ENCODE measurements around the gene LILRB2.
"Not testable (repeated sequence)": the region's sequence is repeated elsewhere in the genome, so short reads cannot be mapped to it uniquely, and the experiment has no call there.

Gene LILRB2

DNA sequence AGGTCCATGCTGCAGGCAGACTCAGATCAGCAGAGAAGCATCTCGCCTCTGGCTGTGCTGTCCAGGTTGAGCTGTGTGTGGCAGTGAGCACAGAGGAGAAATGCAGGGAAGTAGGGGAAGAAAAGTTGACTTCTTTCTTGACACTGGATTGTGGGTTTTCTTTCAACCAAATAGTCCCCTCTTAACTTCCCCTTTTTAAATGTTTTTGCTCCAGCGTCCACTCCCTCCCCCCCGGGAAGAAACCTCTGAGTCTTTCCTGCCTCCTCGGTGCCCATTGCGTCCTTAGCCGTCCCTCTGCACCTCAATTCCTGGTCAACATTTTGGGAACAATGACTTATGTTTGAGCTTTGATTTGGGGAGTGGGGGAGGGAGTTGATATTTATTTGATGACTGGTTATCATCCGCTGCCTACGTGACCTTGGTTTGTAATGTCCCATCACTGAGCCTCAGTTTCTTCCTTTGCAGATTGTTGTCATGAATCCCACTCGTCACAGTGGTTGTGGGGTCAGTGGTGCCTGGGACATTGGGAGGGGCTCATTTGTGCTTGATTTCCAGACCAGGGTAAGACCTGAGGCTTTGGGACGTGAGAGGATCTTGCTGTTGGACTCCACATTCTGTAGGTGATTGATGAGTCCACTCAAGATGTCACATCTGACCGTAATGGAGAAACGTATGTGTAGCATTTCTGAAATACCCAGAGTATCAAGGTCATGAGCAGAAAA lies at the start of gene LILRB2:
Gene LILRB2, minus strand, starts transcription at position 104 of the 722 bp plus-strand sequence. CDS start 614 bp downstream, outside the sequence.
- H3K4me1 ChIP-seq (ENCODE audit: control insufficient read depth, insufficient read depth, low read length) = no peaks in the 10 kb centered on the region
- H3K4me3 ChIP-seq (ENCODE audit: low read length) = no peak within 1 kb of the TSS
- no peak within 1 kb of the TSS for H3K27ac ChIP-seq (ENCODE audit: low read depth, low read length)
- no peak within 1 kb of the TSS for H3K9ac ChIP-seq (ENCODE audit: low read length)
- H3K27me3 ChIP-seq (ENCODE audit: control insufficient read depth, insufficient read depth, low read length) = peaks cover 5% of the 10 kb centered on the region
- no peaks in the 10 kb centered on the region for H3K36me3 ChIP-seq (ENCODE audit: control insufficient read depth, insufficient read depth, low read length)

DNA sequence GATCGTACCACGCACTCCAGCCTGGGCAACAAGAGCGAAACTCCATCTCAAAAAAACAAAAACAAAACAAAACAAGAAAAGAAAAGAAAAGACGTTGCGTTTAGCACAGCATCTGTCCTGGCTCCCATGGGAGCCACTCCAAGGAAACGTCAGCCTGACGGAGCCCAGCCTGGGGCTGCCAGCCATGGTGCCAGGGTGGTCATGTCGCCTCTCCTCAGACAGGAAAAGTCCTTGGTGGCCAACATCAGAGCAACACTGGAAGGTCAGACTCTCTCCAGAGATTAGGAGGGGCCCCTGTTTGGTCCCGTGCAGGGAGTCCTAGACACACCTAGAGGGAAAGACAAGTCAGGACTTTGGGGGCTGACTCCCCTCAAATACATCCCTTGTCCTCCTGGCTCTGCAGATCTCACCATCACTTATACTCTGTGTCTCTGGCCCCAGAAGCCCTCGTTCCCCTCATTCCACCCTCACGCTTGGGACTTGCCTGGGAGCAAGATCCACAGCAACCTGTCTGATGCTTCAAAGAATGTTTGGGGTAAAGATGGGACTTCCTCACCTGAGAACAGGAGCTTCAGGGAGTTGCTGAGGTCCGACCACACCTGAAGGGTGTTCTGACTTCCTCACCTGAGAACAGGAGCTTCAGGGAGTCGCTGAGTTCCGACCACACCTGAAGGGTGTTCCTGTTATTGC lies 48.7 kb upstream of the LILRB2 start:
- no peaks in the 10 kb centered on the region for H3K4me1 ChIP-seq (ENCODE audit: control insufficient read depth, insufficient read depth, low read length)

DNA sequence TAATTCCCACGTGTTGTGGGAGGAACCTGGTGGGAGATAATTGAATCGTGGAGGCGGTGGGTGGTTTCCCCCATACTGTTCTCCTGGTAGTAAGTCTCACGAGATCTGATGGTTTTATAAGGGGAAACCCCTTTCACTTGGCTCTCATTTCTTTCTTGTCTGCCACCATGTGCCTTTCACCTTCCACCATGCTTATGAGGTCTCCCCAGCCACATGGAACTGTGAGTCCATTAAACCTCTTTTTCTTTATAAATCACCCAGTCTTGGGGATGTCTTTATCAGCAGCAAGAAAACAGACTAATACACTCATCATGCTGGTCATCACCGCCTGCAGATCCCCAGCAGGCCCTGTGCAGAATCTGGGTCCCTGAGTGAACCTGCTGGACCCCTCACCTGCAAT lies 47.9 kb upstream of the LILRB2 start:
- not testable (repeated sequence) for H3K4me1 ChIP-seq (ENCODE audit: control insufficient read depth, insufficient read depth, low read length); H3K27ac ChIP-seq (ENCODE audit: low read depth, low read length); H3K4me3 ChIP-seq (ENCODE audit: low read length); H3K9ac ChIP-seq (ENCODE audit: low read length); H3K36me3 ChIP-seq (ENCODE audit: control insufficient read depth, insufficient read depth, low read length); H3K27me3 ChIP-seq (ENCODE audit: control insufficient read depth, insufficient read depth, low read length)

More for the DNA sequence above, 48.7 kb upstream of the LILRB2 start:
- Histone ChIP-seq H3K36me3 (ENCODE audit: control insufficient read depth, insufficient read depth, low read length) (no peaks in the 10 kb centered on the region), H3K27ac (ENCODE audit: low read depth, low read length) (no peak overlapping the region), H3K9ac (ENCODE audit: low read length) (no peak overlapping the region), H3K27me3 (ENCODE audit: control insufficient read depth, insufficient read depth, low read length) (no peaks in the 10 kb centered on the region), H3K4me3 (ENCODE audit: low read length) (no peak overlapping the region)

DNA sequence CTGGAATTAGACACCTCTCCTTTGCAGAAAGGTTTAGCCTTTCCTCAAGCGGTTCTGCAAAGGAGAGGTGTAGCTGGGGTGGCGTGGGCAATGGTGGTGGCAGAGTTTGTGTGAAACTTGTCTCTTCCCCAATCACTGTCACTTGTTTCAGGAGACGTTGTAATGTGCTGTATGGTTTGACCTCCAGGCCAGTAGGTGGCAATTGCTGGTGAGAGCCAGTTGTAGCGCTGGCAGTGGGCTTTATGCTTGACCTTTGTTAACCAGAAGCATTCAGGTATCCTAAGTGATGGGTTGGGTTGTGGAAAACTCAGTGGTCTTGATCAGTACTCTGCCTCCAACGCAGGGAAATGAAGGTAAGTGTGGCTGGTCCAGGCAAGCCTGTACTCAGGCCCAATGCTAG lies 44.7 kb upstream of the LILRB2 start:
- Histone ChIP-seq H3K4me3 (ENCODE audit: low read length) (no peak overlapping the region), H3K36me3 (ENCODE audit: control insufficient read depth, insufficient read depth, low read length) (no peaks in the 10 kb centered on the region), H3K27ac (ENCODE audit: low read depth, low read length) (no peak overlapping the region), H3K9ac (ENCODE audit: low read length) (no peak overlapping the region), H3K27me3 (ENCODE audit: control insufficient read depth, insufficient read depth, low read length) (no peaks in the 10 kb centered on the region), H3K4me1 (ENCODE audit: control insufficient read depth, insufficient read depth, low read length) (no peaks in the 10 kb centered on the region)

DNA sequence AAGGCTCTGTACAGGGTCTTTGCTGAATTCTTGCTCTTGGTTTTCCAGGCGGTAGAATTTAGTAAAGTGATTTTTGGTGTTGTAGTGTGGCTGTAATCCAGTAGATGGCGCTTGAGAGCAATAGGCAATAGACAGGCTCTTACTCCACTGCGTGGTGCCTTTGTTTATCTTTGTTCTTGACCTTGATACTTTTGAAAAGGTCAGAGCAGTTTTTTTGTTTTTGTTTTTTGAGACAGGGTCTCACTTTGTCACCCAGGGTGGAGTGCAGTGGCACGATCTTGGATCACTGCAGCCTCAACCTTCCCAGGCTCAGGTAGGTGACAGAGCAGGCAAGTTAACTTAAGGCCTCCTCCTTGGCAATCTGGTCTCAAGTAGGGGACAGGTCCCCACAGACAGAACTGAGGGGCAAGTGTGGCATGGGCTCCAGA lies 44.3 kb upstream of the LILRB2 start:
- no peaks in the 10 kb centered on the region for H3K27me3 ChIP-seq (ENCODE audit: control insufficient read depth, insufficient read depth, low read length)
- no peak overlapping the region for H3K27ac ChIP-seq (ENCODE audit: low read depth, low read length)

DNA sequence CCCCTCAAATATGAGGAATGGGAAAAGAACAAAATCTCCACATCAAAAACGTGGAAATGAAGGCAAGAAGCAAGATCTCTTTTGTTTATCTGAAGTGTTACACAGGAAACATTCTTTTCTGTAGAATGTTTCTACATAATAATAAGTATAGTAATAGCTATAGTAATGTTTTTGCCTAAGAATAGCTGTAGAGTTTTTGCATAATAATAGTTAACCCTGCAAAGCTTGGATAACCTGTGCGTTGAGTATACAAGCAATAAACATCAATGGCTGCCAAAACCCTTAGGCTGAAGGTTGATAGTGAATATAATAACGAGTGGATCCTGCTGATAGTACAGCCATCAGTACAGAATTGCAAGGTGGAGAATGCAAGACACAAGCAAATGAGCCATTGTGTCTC lies 43.2 kb upstream of the LILRB2 start:
- no peak overlapping the region for H3K27ac ChIP-seq (ENCODE audit: low read depth, low read length)
- H3K9ac ChIP-seq (ENCODE audit: low read length) = no peak overlapping the region
- no peaks in the 10 kb centered on the region for H3K27me3 ChIP-seq (ENCODE audit: control insufficient read depth, insufficient read depth, low read length)
- no peak overlapping the region for H3K4me3 ChIP-seq (ENCODE audit: low read length)
- H3K36me3 ChIP-seq (ENCODE audit: control insufficient read depth, insufficient read depth, low read length) = no peaks in the 10 kb centered on the region
- no peaks in the 10 kb centered on the region for H3K4me1 ChIP-seq (ENCODE audit: control insufficient read depth, insufficient read depth, low read length)

More for the DNA sequence above, 44.3 kb upstream of the LILRB2 start:
- H3K4me1 ChIP-seq (ENCODE audit: control insufficient read depth, insufficient read depth, low read length) = no peaks in the 10 kb centered on the region
- no peak overlapping the region for H3K4me3 ChIP-seq (ENCODE audit: low read length)
- no peak overlapping the region for H3K9ac ChIP-seq (ENCODE audit: low read length)
- H3K36me3 ChIP-seq (ENCODE audit: control insufficient read depth, insufficient read depth, low read length) = no peaks in the 10 kb centered on the region

DNA sequence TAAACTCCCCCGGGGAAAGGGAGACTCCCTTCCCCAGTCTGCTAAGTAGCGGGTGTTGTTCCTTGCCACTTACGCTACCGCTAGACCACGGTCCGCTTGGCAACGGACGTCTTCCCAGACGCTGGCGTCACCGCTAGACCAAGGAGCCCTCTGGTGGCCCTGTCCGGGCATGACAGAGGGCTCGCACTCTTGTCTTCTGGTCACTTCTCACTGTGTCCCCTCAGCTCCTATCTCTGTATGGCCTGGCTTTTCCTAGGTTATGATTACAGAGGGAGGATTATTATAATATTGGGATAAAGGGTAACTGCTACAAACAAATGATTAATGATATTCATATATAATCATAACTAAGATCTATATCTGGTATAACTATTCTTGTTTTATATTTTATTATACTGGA lies 42.0 kb upstream of the LILRB2 start:
- H3K27me3 ChIP-seq (ENCODE audit: control insufficient read depth, insufficient read depth, low read length); H3K4me3 ChIP-seq (ENCODE audit: low read length); H3K4me1 ChIP-seq (ENCODE audit: control insufficient read depth, insufficient read depth, low read length); H3K9ac ChIP-seq (ENCODE audit: low read length); H3K27ac ChIP-seq (ENCODE audit: low read depth, low read length); H3K36me3 ChIP-seq (ENCODE audit: control insufficient read depth, insufficient read depth, low read length): not testable (repeated sequence)

DNA sequence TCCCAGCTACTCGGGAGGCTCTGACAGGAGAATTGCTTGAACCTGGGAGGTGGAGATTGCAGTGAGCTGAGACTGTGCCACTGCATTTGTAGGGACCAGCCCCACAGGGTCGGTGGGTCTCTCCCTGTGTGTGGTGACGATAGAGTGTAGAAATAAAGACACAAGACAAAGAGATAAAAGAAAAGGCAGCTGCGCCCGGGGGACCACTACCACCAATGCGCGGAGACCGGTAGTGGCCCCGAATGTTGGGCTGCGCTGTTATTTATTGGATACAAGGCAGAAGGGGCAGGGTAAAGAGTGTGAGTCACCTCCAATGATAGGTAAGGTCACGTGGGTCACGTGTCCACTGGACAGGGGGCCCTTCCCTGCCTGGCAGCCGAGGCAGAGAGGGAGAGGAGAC lies 41.4 kb upstream of the LILRB2 start:
- not testable (repeated sequence) for H3K36me3 ChIP-seq (ENCODE audit: control insufficient read depth, insufficient read depth, low read length); H3K27ac ChIP-seq (ENCODE audit: low read depth, low read length); H3K4me3 ChIP-seq (ENCODE audit: low read length); H3K27me3 ChIP-seq (ENCODE audit: control insufficient read depth, insufficient read depth, low read length); H3K9ac ChIP-seq (ENCODE audit: low read length); H3K4me1 ChIP-seq (ENCODE audit: control insufficient read depth, insufficient read depth, low read length)

DNA sequence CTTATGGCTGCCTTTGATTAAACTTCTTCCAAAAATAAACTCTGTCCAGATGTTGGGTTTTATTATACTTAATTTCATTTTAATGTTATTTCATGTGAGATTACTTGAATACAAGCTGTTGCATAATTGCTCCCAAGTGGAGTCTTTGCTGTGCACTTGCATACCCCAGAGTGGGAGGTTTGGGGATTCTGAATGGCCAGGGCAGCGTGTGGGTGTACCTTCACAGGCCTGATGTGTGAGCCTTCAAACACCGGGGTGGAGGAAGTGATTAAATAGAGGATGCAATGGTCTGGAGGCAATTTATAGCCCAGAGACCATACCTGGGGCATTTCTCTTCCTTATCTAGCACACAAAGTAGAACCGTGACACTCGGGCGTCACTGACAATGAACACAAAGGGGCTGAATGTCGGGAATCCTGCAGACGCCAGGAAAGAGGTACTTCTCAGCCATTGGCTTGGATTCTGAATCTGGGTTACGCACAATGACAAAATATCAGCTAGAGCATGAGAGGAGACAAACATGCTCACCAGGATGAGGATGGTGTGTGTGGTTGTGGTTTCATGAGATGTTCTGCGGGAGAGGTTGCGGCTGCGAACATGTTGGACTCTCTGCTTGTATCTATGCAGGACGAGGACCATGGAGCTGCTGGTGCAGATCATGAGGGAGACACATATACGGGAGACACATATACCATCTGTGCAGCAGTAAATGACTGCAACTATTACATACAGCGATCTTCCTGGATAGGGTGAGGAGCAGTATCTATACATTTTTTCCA lies 39.2 kb upstream of the LILRB2 start:
- no peak overlapping the region for H3K4me3 ChIP-seq (ENCODE audit: low read length)
- H3K36me3 ChIP-seq (ENCODE audit: control insufficient read depth, insufficient read depth, low read length) = no peaks in the 10 kb centered on the region
- no peaks in the 10 kb centered on the region for H3K4me1 ChIP-seq (ENCODE audit: control insufficient read depth, insufficient read depth, low read length)
- H3K27me3 ChIP-seq (ENCODE audit: control insufficient read depth, insufficient read depth, low read length) = no peaks in the 10 kb centered on the region
- H3K9ac ChIP-seq (ENCODE audit: low read length) = no peak overlapping the region
- no peak overlapping the region for H3K27ac ChIP-seq (ENCODE audit: low read depth, low read length)

DNA sequence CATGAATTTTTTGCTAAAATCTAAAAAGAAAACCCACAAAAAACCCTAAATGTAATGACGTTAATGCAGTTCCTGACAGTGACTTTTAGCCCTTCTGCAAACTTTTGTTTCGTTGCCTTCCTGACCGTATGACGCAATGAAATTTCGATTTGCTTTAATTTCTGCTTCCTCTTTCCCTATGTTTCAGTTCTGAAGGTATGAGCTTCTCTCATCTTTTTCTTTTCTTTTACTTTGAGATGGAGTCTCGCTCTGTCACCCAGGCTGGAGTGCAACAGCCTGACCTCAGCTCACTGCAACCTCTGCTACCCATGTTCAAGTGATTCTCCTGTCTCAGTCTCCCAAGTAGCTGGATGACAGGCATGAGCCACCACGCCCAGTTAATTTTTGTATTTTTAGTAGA lies 38.1 kb upstream of the LILRB2 start:
- H3K4me1 ChIP-seq (ENCODE audit: control insufficient read depth, insufficient read depth, low read length) = no peaks in the 10 kb centered on the region
- H3K27ac ChIP-seq (ENCODE audit: low read depth, low read length) = no peak overlapping the region
- no peaks in the 10 kb centered on the region for H3K36me3 ChIP-seq (ENCODE audit: control insufficient read depth, insufficient read depth, low read length)
- H3K4me3 ChIP-seq (ENCODE audit: low read length) = no peak overlapping the region
- H3K27me3 ChIP-seq (ENCODE audit: control insufficient read depth, insufficient read depth, low read length) = no peaks in the 10 kb centered on the region
- H3K9ac ChIP-seq (ENCODE audit: low read length) = no peak overlapping the region

DNA sequence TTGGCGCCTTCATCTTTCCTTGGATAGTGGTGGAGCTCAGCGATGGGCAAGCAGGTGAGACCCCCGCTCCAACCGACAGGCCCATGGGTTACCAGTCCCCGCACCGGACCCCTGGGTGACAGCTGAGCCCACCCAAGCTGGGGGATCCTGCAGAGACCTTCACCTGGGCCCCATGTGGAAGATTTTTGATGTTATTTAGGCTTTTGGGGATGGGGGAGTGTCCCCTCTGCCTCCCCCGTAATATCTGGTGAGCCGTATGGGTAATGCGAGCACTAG lies 37.0 kb upstream of the LILRB2 start:
- no peak overlapping the region for H3K9ac ChIP-seq (ENCODE audit: low read length)
- H3K36me3 ChIP-seq (ENCODE audit: control insufficient read depth, insufficient read depth, low read length) = no peaks in the 10 kb centered on the region
- no peak overlapping the region for H3K4me3 ChIP-seq (ENCODE audit: low read length)
- no peaks in the 10 kb centered on the region for H3K4me1 ChIP-seq (ENCODE audit: control insufficient read depth, insufficient read depth, low read length)
- no peaks in the 10 kb centered on the region for H3K27me3 ChIP-seq (ENCODE audit: control insufficient read depth, insufficient read depth, low read length)
- no peak overlapping the region for H3K27ac ChIP-seq (ENCODE audit: low read depth, low read length)

DNA sequence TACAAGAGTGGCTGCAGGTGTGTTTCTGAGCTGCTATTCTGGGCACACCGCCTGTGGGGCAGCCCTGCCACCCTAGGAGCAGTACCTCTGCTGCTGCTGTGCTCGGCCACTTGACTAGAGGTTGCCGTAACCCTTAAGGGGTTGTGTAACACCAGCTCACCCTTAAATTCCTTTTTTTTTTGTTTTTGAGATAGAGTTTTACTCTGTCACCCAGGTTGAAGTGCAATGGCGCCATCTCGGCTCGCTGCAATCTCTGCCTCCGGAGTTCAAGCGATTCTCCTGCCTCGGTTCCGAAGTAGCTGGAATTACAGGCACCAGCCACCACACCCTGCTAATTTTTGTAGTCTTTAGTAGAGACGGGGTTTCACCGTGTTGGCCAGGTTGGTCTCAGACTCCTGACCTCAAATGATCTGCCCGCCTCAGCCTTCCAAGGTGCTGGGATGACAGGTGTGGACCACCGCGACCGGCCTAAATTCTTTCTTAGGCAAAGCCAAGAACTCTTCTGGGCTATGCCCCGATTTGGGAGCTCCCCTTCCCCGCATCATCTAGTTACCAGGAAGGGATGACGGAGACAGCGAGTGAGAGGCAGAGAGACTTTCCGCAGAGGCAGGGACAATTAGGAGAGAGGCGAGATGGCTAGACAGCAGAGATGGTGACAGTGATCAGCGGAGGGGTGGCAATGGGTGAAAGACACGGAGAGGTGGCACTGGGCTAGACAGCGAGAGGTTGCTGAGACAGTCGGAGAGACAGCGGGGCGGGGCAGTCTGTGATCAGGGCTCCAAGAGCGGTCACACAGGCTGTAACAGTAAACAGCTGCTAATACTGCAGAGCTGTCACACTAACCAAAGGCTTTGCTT lies 36.4 kb upstream of the LILRB2 start:
- H3K27me3 ChIP-seq (ENCODE audit: control insufficient read depth, insufficient read depth, low read length) = no peaks in the 10 kb centered on the region
- H3K4me3 ChIP-seq (ENCODE audit: low read length) = no peak overlapping the region
- no peaks in the 10 kb centered on the region for H3K36me3 ChIP-seq (ENCODE audit: control insufficient read depth, insufficient read depth, low read length)
- H3K4me1 ChIP-seq (ENCODE audit: control insufficient read depth, insufficient read depth, low read length) = no peaks in the 10 kb centered on the region
- H3K9ac ChIP-seq (ENCODE audit: low read length) = no peak overlapping the region
- no peak overlapping the region for H3K27ac ChIP-seq (ENCODE audit: low read depth, low read length)
